ENCODE data around the gene ARMC8.

Gene ARMC8

GRCh38 chr3:138180375-138181029, 6.6 kb upstream of the ARMC8 start:
- no peaks in the 10 kb centered on the region for H3K9me3 ChIP-seq (ENCODE audit: control extremely low read depth in 1 of 5, control insufficient read depth in 4 of 5, insufficient read depth in 2 of 5, low read depth in 1 of 5, low read length in 4 of 5)
- no peak overlapping the region for H3K27ac ChIP-seq (ENCODE audit: insufficient read depth in 1 of 2, low read depth in 1 of 2, low read length in 2 of 2, poor library complexity in 1 of 2, severe bottlenecking in 2 of 2)
- 0% methylated on average over 1 of the region's 2 CpGs for WGBS (ENCODE audit: insufficient coverage)
- H3K4me1 ChIP-seq (ENCODE audit: control extremely low read depth in 1 of 4, control insufficient read depth in 4 of 4, insufficient read depth in 4 of 4, low read length in 3 of 4) = no peaks in the 10 kb centered on the region
- peak; percentile 49 to 62 (median 56) for DNase-seq
- ChIA-PET CTCF (interaction anchor here (0.5 to 4.3 kb wide), 11 partner anchors 33 to 252 kb away, joined by 3 to 24 read pairs (median 4); partner anchors contain the start of gene MRAS), POLR2A (interaction anchor here (0.8 kb wide), 1 partner anchor 46 kb away, joined by 3 read pairs; no protein-coding TSS in a partner anchor)
- no peak overlapping the region for H3K4me3 ChIP-seq (ENCODE audit: control insufficient read depth in 1 of 7, extremely low read depth in 1 of 7, insufficient read depth in 4 of 7, low read depth in 2 of 7, low read length in 6 of 7)
- no peaks in the 10 kb centered on the region for H3K27me3 ChIP-seq (replicated peaks in 2 of 5; ENCODE audit: control insufficient read depth in 4 of 5, insufficient read depth in 5 of 5, low read length in 4 of 5)
- no peaks in the 10 kb centered on the region for H3K36me3 ChIP-seq (ENCODE audit: control insufficient read depth in 4 of 4, insufficient read depth in 4 of 4, low read length in 3 of 4)

- no peak for DNase-seq
- no peak overlapping the region for H3K27ac ChIP-seq (ENCODE audit: insufficient read depth in 1 of 2, low read depth in 1 of 2, low read length in 2 of 2, poor library complexity in 1 of 2, severe bottlenecking in 2 of 2)
- peaks cover 0 to 2% (median 0%) of the 10 kb centered on the region in 4 experiments for H3K36me3 ChIP-seq (ENCODE audit: control insufficient read depth in 4 of 4, insufficient read depth in 4 of 4, low read length in 3 of 4)
- 80% methylated on average over 2 of the region's 3 CpGs for WGBS (ENCODE audit: insufficient coverage)
- H3K9me3 ChIP-seq (ENCODE audit: control extremely low read depth in 1 of 5, control insufficient read depth in 4 of 5, insufficient read depth in 2 of 5, low read depth in 1 of 5, low read length in 4 of 5) = no peaks in the 10 kb centered on the region
- POLR2A ChIA-PET = no interaction called here
- CTCF ChIA-PET = interaction anchor here (0.9 to 2.1 kb wide), 2 partner anchors 29 to 146 kb away, joined by 3 to 7 read pairs; no protein-coding TSS in a partner anchor
- H3K4me3 ChIP-seq (ENCODE audit: control insufficient read depth in 1 of 7, extremely low read depth in 1 of 7, insufficient read depth in 4 of 7, low read depth in 2 of 7, low read length in 6 of 7) = no peak overlapping the region
- H3K27me3 ChIP-seq (replicated peaks in 2 of 5; ENCODE audit: control insufficient read depth in 4 of 5, insufficient read depth in 5 of 5, low read length in 4 of 5) = no peaks in the 10 kb centered on the region
- H3K4me1 ChIP-seq (ENCODE audit: control extremely low read depth in 1 of 4, control insufficient read depth in 4 of 4, insufficient read depth in 4 of 4, low read length in 3 of 4) = peaks cover 13 to 25% (median 17%) of the 10 kb centered on the region in 4 experiments
Observed at GRCh38 chr3:138184994-138185393, 2.1 kb upstream of the ARMC8 start.

- DNase-seq = peak in 1 of 3 donors; percentile 10
- 100% methylated on average over 1 of the region's 2 CpGs for WGBS (ENCODE audit: insufficient coverage)
- Histone ChIP-seq H3K4me1 (ENCODE audit: control extremely low read depth in 1 of 4, control insufficient read depth in 4 of 4, insufficient read depth in 4 of 4, low read length in 3 of 4) (peaks cover 14 to 25% (median 19%) of the 10 kb centered on the region in 4 experiments), H3K4me3 (ENCODE audit: control insufficient read depth in 1 of 7, extremely low read depth in 1 of 7, insufficient read depth in 4 of 7, low read depth in 2 of 7, low read length in 6 of 7) (peak overlapping the region in 6 of 7 experiments; percentile 84 to 99 (median 95)), H3K9me3 (ENCODE audit: control extremely low read depth in 1 of 5, control insufficient read depth in 4 of 5, insufficient read depth in 2 of 5, low read depth in 1 of 5, low read length in 4 of 5) (no peaks in the 10 kb centered on the region), H3K36me3 (ENCODE audit: control insufficient read depth in 4 of 4, insufficient read depth in 4 of 4, low read length in 3 of 4) (peaks cover 0 to 11% (median 3%) of the 10 kb centered on the region in 4 experiments), H3K27me3 (replicated peaks in 2 of 5; ENCODE audit: control insufficient read depth in 4 of 5, insufficient read depth in 5 of 5, low read length in 4 of 5) (no peaks in the 10 kb centered on the region), H3K27ac (ENCODE audit: insufficient read depth in 1 of 2, low read depth in 1 of 2, low read length in 2 of 2, poor library complexity in 1 of 2, severe bottlenecking in 2 of 2) (peak overlapping the region in 1 of 2 experiments; percentile 99)
- CTCF ChIA-PET = interaction anchor here (1.1 to 2.1 kb wide), 5 partner anchors 11 to 162 kb away, joined by 3 to 8 read pairs (median 4); partner anchors contain the start of gene MRAS
- POLR2A ChIA-PET = interaction anchor here (0.5 to 1.1 kb wide), 3 partner anchors 11 to 755 kb away, joined by 3 to 6 read pairs (median 3); partner anchors contain the start of gene DBR1
Observed at GRCh38 chr3:138186221-138186620, 880 bp upstream of the ARMC8 start.

GRCh38 chr3:138186803-138187295, 252 bp upstream of the ARMC8 start:
- peaks cover 14 to 25% (median 19%) of the 10 kb centered on the region in 4 experiments for H3K4me1 ChIP-seq (ENCODE audit: control extremely low read depth in 1 of 4, control insufficient read depth in 4 of 4, insufficient read depth in 4 of 4, low read length in 3 of 4)
- CTCF ChIA-PET = interaction anchor here (0.7 to 2.1 kb wide), 6 partner anchors 10 to 161 kb away, joined by 3 to 8 read pairs (median 4); partner anchors contain the start of gene MRAS
- H3K4me3 ChIP-seq (ENCODE audit: control insufficient read depth in 1 of 7, extremely low read depth in 1 of 7, insufficient read depth in 4 of 7, low read depth in 2 of 7, low read length in 6 of 7) = peak overlapping the region; percentile 84 to 99 (median 95)
- WGBS (ENCODE audit: insufficient coverage) = 0% methylated on average over 22 of the region's 25 CpGs
- POLR2A ChIA-PET = interaction anchor here (0.5 to 1.1 kb wide), 3 partner anchors 12 to 754 kb away, joined by 3 to 6 read pairs (median 3); partner anchors contain the start of gene DBR1
- H3K27ac ChIP-seq (ENCODE audit: insufficient read depth in 1 of 2, low read depth in 1 of 2, low read length in 2 of 2, poor library complexity in 1 of 2, severe bottlenecking in 2 of 2) = peak overlapping the region; percentile 99
- H3K27me3 ChIP-seq (replicated peaks in 2 of 5; ENCODE audit: control insufficient read depth in 4 of 5, insufficient read depth in 5 of 5, low read length in 4 of 5) = no peaks in the 10 kb centered on the region
- peaks cover 0 to 17% (median 8%) of the 10 kb centered on the region in 4 experiments for H3K36me3 ChIP-seq (ENCODE audit: control insufficient read depth in 4 of 4, insufficient read depth in 4 of 4, low read length in 3 of 4)
- peak; percentile 92 to 96 (median 95) for DNase-seq
- H3K9me3 ChIP-seq (ENCODE audit: control extremely low read depth in 1 of 5, control insufficient read depth in 4 of 5, insufficient read depth in 2 of 5, low read depth in 1 of 5, low read length in 4 of 5) = no peaks in the 10 kb centered on the region

GRCh38 chr3:138188013-138188730, 1.1 kb downstream of the ARMC8 start:
- Histone ChIP-seq H3K36me3 (ENCODE audit: control insufficient read depth in 4 of 4, insufficient read depth in 4 of 4, low read length in 3 of 4) (peaks cover 0 to 17% (median 11%) of the 10 kb centered on the region in 4 experiments), H3K4me1 (ENCODE audit: control extremely low read depth in 1 of 4, control insufficient read depth in 4 of 4, insufficient read depth in 4 of 4, low read length in 3 of 4) (peaks cover 14 to 25% (median 19%) of the 10 kb centered on the region in 4 experiments), H3K27me3 (replicated peaks in 2 of 5; ENCODE audit: control insufficient read depth in 4 of 5, insufficient read depth in 5 of 5, low read length in 4 of 5) (no peaks in the 10 kb centered on the region), H3K9me3 (ENCODE audit: control extremely low read depth in 1 of 5, control insufficient read depth in 4 of 5, insufficient read depth in 2 of 5, low read depth in 1 of 5, low read length in 4 of 5) (no peaks in the 10 kb centered on the region), H3K27ac (ENCODE audit: insufficient read depth in 1 of 2, low read depth in 1 of 2, low read length in 2 of 2, poor library complexity in 1 of 2, severe bottlenecking in 2 of 2) (peak overlapping the region; percentile 99), H3K4me3 (ENCODE audit: control insufficient read depth in 1 of 7, extremely low read depth in 1 of 7, insufficient read depth in 4 of 7, low read depth in 2 of 7, low read length in 6 of 7) (peak overlapping the region; percentile 84 to 99 (median 95))
- CTCF ChIA-PET = interaction anchor here (2.1 kb wide), 1 partner anchor 30 kb away, joined by 8 read pairs; no protein-coding TSS in a partner anchor
- DNase-seq = peak; percentile 66 to 90 (median 82)
- WGBS (ENCODE audit: insufficient coverage) = 6% methylated on average over 12 of the region's 17 CpGs
- POLR2A ChIA-PET = interaction anchor here (0.7 kb wide), 1 partner anchor 14 kb away, joined by 3 read pairs; no protein-coding TSS in a partner anchor

GRCh38 chr3:138195481-138195880, 8.4 kb downstream of the ARMC8 start:
- no peaks in the 10 kb centered on the region for H3K27me3 ChIP-seq (replicated peaks in 2 of 5; ENCODE audit: control insufficient read depth in 4 of 5, insufficient read depth in 5 of 5, low read length in 4 of 5)
- peaks cover 2 to 18% (median 15%) of the 10 kb centered on the region in 4 experiments for H3K36me3 ChIP-seq (ENCODE audit: control insufficient read depth in 4 of 4, insufficient read depth in 4 of 4, low read length in 3 of 4)
- CTCF ChIA-PET = interaction anchor here (1.8 to 2.4 kb wide), 2 partner anchors 16 to 25 kb away, joined by 4 to 6 read pairs; no protein-coding TSS in a partner anchor
- H3K9me3 ChIP-seq (ENCODE audit: control extremely low read depth in 1 of 5, control insufficient read depth in 4 of 5, insufficient read depth in 2 of 5, low read depth in 1 of 5, low read length in 4 of 5) = no peaks in the 10 kb centered on the region
- no peak overlapping the region for H3K4me3 ChIP-seq (ENCODE audit: control insufficient read depth in 1 of 7, extremely low read depth in 1 of 7, insufficient read depth in 4 of 7, low read depth in 2 of 7, low read length in 6 of 7)
- no peak for DNase-seq
- POLR2A ChIA-PET = no interaction called here
- WGBS (ENCODE audit: insufficient coverage) = no CpG with 5 or more reads among the region's 2 CpGs
- no peak overlapping the region for H3K27ac ChIP-seq (ENCODE audit: insufficient read depth in 1 of 2, low read depth in 1 of 2, low read length in 2 of 2, poor library complexity in 1 of 2, severe bottlenecking in 2 of 2)
- peaks cover 3 to 20% (median 17%) of the 10 kb centered on the region in 4 experiments for H3K4me1 ChIP-seq (ENCODE audit: control extremely low read depth in 1 of 4, control insufficient read depth in 4 of 4, insufficient read depth in 4 of 4, low read length in 3 of 4)

Data from common myeloid progenitor, CD34-positive (primary cell).